ENCODE measurements around the gene KLK2. TPM values are rescaled to one million over a fixed set of nuclear protein-coding genes. Genes with fewer than 3 reads are reported as not detected.
A peak's percentile ranks its signal among the peaks of the same experiment; 100 is the strongest.

KLK2 gene
- total and polyA plus RNA-seq, 3 experiments from 2014 or later: not detected

DNA sequence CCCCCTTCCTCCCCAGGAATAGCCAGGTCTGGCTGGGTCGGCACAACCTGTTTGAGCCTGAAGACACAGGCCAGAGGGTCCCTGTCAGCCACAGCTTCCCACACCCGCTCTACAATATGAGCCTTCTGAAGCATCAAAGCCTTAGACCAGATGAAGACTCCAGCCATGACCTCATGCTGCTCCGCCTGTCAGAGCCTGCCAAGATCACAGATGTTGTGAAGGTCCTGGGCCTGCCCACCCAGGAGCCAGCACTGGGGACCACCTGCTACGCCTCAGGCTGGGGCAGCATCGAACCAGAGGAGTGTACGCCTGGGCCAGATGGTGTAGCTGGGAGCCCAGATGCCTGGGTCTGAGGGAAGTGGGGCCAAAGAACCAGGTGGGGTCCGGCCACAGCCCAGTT lies 3.2 kb downstream of the KLK2 start:
- no peak overlapping the region for H3K27ac ChIP-seq (ENCODE audit: low read depth, low read length)
- no peaks in the 10 kb centered on the region for H3K36me3 ChIP-seq (ENCODE audit: insufficient read depth, low read length)
- Mint-ChIP-seq H3K4me3 (no peak overlapping the region), H3K9me3 (peaks cover 0 to 1% (median 0%) of the 10 kb centered on the region in 5 donors), H3K27ac (no peak overlapping the region), H3K27me3 (peaks cover 23 to 43% of the 10 kb centered on the region in 2 donors), H3K4me1 (no peaks in the 10 kb centered on the region), H3K36me3 (no peaks in the 10 kb centered on the region)
- no peak overlapping the region for H3K4me3 ChIP-seq (ENCODE audit: low read length)
- H3K27me3 ChIP-seq (ENCODE audit: insufficient read depth, low read length, poor library complexity, severe bottlenecking): peaks cover 7% of the 10 kb centered on the region
- POLR2A ChIA-PET: no interaction called here
- H3K9me3 ChIP-seq (ENCODE audit: low read length): no peaks in the 10 kb centered on the region
- H3K4me1 ChIP-seq (ENCODE audit: insufficient read depth, low read length): no peaks in the 10 kb centered on the region
- CTCF ChIA-PET: no interaction called here
- no peak for DNase-seq

DNA sequence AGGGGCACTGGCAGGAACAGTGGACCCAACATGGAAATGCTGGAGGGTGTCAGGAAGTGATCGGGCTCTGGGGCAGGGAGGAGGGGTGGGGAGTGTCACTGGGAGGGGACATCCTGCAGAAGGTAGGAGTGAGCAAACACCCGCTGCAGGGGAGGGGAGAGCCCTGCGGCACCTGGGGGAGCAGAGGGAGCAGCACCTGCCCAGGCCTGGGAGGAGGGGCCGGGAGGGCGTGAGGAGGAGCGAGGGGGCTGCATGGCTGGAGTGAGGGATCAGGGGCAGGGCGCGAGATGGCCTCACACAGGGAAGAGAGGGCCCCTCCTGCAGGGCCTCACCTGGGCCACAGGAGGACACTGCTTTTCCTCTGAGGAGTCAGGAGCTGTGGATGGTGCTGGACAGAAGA lies 4.1 kb downstream of the KLK2 start:
- ChIA-PET POLR2A (no interaction called here), CTCF (no interaction called here)
- no peak overlapping the region for H3K27ac Mint-ChIP-seq
- Histone ChIP-seq H3K27ac (ENCODE audit: low read depth, low read length) (no peak overlapping the region), H3K9me3 (ENCODE audit: low read length) (no peaks in the 10 kb centered on the region), H3K27me3 (ENCODE audit: insufficient read depth, low read length, poor library complexity, severe bottlenecking) (peaks cover 7% of the 10 kb centered on the region), H3K4me1 (ENCODE audit: insufficient read depth, low read length) (no peaks in the 10 kb centered on the region), H3K36me3 (ENCODE audit: insufficient read depth, low read length) (no peaks in the 10 kb centered on the region), H3K4me3 (ENCODE audit: low read length) (no peak overlapping the region)
- DNase-seq: no peak
- H3K4me3 Mint-ChIP-seq: peak overlapping the region in 1 of 7 donors; percentile 21
- peaks cover 0 to 1% (median 0%) of the 10 kb centered on the region in 5 donors for H3K9me3 Mint-ChIP-seq
- no peaks in the 10 kb centered on the region for H3K36me3 Mint-ChIP-seq
- H3K4me1 Mint-ChIP-seq: no peaks in the 10 kb centered on the region
- H3K27me3 Mint-ChIP-seq: peaks cover 19 to 39% of the 10 kb centered on the region in 2 donors

DNA sequence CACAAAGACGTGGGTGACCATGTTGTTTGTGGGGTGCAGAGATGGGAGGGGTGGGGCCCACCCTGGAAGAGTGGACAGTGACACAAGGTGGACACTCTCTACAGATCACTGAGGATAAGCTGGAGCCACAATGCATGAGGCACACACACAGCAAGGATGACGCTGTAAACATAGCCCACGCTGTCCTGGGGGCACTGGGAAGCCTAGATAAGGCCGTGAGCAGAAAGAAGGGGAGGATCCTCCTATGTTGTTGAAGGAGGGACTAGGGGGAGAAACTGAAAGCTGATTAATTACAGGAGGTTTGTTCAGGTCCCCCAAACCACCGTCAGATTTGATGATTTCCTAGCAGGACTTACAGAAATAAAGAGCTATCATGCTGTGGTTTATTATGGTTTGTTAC lies 5.6 kb downstream of the KLK2 start:
- H3K27ac ChIP-seq (ENCODE audit: low read depth, low read length): no peak overlapping the region
- H3K4me3 ChIP-seq (ENCODE audit: low read length): no peak overlapping the region
- Mint-ChIP-seq H3K4me1 (no peaks in the 10 kb centered on the region), H3K4me3 (no peak overlapping the region), H3K36me3 (no peaks in the 10 kb centered on the region), H3K9me3 (peaks cover 0 to 1% (median 0%) of the 10 kb centered on the region in 5 donors), H3K27ac (no peak overlapping the region), H3K27me3 (peaks cover 18 to 43% of the 10 kb centered on the region in 2 donors)
- CTCF ChIA-PET: no interaction called here
- peaks cover 7% of the 10 kb centered on the region for H3K27me3 ChIP-seq (ENCODE audit: insufficient read depth, low read length, poor library complexity, severe bottlenecking)
- POLR2A ChIA-PET: no interaction called here
- H3K9me3 ChIP-seq (ENCODE audit: low read length): no peaks in the 10 kb centered on the region
- H3K36me3 ChIP-seq (ENCODE audit: insufficient read depth, low read length): no peaks in the 10 kb centered on the region
- DNase-seq: no peak
- no peaks in the 10 kb centered on the region for H3K4me1 ChIP-seq (ENCODE audit: insufficient read depth, low read length)

DNA sequence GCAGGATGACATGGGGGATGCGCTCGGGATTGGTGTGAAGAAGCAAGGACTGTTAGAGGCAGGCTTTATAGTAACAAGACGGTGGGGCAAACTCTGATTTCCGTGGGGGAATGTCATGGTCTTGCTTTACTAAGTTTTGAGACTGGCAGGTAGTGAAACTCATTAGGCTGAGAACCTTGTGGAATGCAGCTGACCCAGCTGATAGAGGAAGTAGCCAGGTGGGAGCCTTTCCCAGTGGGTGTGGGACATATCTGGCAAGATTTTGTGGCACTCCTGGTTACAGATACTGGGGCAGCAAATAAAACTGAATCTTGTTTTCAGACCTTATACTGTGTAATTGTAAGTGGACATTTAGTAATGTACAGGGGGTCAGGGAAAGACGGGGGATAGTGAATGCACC lies 7.0 kb downstream of the KLK2 start:
- no peak for DNase-seq
- Histone ChIP-seq H3K36me3 (ENCODE audit: insufficient read depth, low read length) (no peaks in the 10 kb centered on the region), H3K27me3 (ENCODE audit: insufficient read depth, low read length, poor library complexity, severe bottlenecking) (peaks cover 7% of the 10 kb centered on the region), H3K9me3 (ENCODE audit: low read length) (no peaks in the 10 kb centered on the region), H3K27ac (ENCODE audit: low read depth, low read length) (no peak overlapping the region), H3K4me1 (ENCODE audit: insufficient read depth, low read length) (no peaks in the 10 kb centered on the region), H3K4me3 (ENCODE audit: low read length) (no peak overlapping the region)
- H3K27me3 Mint-ChIP-seq: peaks cover 21 to 49% of the 10 kb centered on the region in 2 donors
- no peak overlapping the region for H3K4me3 Mint-ChIP-seq
- no peak overlapping the region for H3K27ac Mint-ChIP-seq
- no peaks in the 10 kb centered on the region for H3K4me1 Mint-ChIP-seq
- ChIA-PET POLR2A (no interaction called here), CTCF (no interaction called here)
- peaks cover 0 to 1% (median 0%) of the 10 kb centered on the region in 5 donors for H3K9me3 Mint-ChIP-seq
- no peaks in the 10 kb centered on the region for H3K36me3 Mint-ChIP-seq

DNA sequence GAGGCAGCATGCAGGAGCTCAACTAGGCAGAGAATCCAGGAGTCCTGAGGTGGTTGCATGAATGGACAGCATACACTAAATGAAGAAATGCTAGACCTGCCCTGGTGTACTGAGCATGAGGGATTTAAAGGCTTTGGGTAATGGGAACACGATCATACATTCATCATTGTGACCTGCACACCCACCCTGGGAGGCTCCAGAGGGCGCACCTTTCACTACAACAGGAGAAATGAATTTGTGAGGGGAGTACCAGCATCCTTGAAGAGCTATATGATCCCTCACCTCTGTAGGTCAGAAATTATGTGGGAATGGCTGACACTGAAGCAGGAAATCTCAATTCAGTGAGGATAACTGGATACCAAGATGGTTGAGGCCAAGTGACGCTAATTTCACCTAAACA lies 8.9 kb downstream of the KLK2 start:
- H3K27ac ChIP-seq (ENCODE audit: low read depth, low read length): no peak overlapping the region
- Mint-ChIP-seq H3K9me3 (peaks cover 0 to 1% (median 0%) of the 10 kb centered on the region in 5 donors), H3K4me3 (no peak overlapping the region), H3K27ac (no peak overlapping the region), H3K27me3 (peaks cover 26 to 58% of the 10 kb centered on the region in 2 donors), H3K4me1 (no peaks in the 10 kb centered on the region), H3K36me3 (no peaks in the 10 kb centered on the region)
- no peaks in the 10 kb centered on the region for H3K4me1 ChIP-seq (ENCODE audit: insufficient read depth, low read length)
- ChIA-PET CTCF (no interaction called here), POLR2A (no interaction called here)
- H3K4me3 ChIP-seq (ENCODE audit: low read length): no peak overlapping the region
- no peaks in the 10 kb centered on the region for H3K36me3 ChIP-seq (ENCODE audit: insufficient read depth, low read length)
- H3K9me3 ChIP-seq (ENCODE audit: low read length): no peaks in the 10 kb centered on the region
- H3K27me3 ChIP-seq (ENCODE audit: insufficient read depth, low read length, poor library complexity, severe bottlenecking): peaks cover 3% of the 10 kb centered on the region
- no peak for DNase-seq

- Histone ChIP-seq H3K4me3 (ENCODE audit: low read length) (no peak overlapping the region), H3K27me3 (ENCODE audit: insufficient read depth, low read length, poor library complexity, severe bottlenecking) (no peaks in the 10 kb centered on the region), H3K4me1 (ENCODE audit: insufficient read depth, low read length) (no peaks in the 10 kb centered on the region), H3K27ac (ENCODE audit: low read depth, low read length) (no peak overlapping the region), H3K36me3 (ENCODE audit: insufficient read depth, low read length) (no peaks in the 10 kb centered on the region), H3K9me3 (ENCODE audit: low read length) (no peaks in the 10 kb centered on the region)
- Mint-ChIP-seq H3K9me3 (peaks cover 0 to 9% (median 5%) of the 10 kb centered on the region in 5 donors), H3K27ac (no peak overlapping the region), H3K27me3 (peaks cover 17 to 56% of the 10 kb centered on the region in 2 donors), H3K36me3 (no peaks in the 10 kb centered on the region), H3K4me3 (no peak overlapping the region), H3K4me1 (no peaks in the 10 kb centered on the region)
- DNase-seq: no peak
- CTCF ChIA-PET: no interaction called here
- POLR2A ChIA-PET: no interaction called here
Measured at GRCh38 chr19:50889638-50890037, 16.4 kb downstream of the KLK2 start.

GRCh38 chr19:50890422-50891252 lies 17.4 kb downstream of the KLK2 start:
- H3K27me3 Mint-ChIP-seq: peaks cover 16 to 48% of the 10 kb centered on the region in 2 donors
- Histone ChIP-seq H3K4me1 (ENCODE audit: insufficient read depth, low read length) (no peaks in the 10 kb centered on the region), H3K36me3 (ENCODE audit: insufficient read depth, low read length) (no peaks in the 10 kb centered on the region), H3K4me3 (ENCODE audit: low read length) (no peak overlapping the region), H3K27me3 (ENCODE audit: insufficient read depth, low read length, poor library complexity, severe bottlenecking) (no peaks in the 10 kb centered on the region), H3K27ac (ENCODE audit: low read depth, low read length) (no peak overlapping the region), H3K9me3 (ENCODE audit: low read length) (no peaks in the 10 kb centered on the region)
- no peaks in the 10 kb centered on the region for H3K4me1 Mint-ChIP-seq
- peaks cover 0 to 17% (median 9%) of the 10 kb centered on the region in 5 donors for H3K9me3 Mint-ChIP-seq
- no peak for DNase-seq
- ChIA-PET CTCF (no interaction called here), POLR2A (no interaction called here)
- no peak overlapping the region for H3K27ac Mint-ChIP-seq
- H3K4me3 Mint-ChIP-seq: no peak overlapping the region
- no peaks in the 10 kb centered on the region for H3K36me3 Mint-ChIP-seq

GRCh38 chr19:50891253-50891625 lies 18.0 kb downstream of the KLK2 start:
- H3K27ac ChIP-seq (ENCODE audit: low read depth, low read length): no peak overlapping the region
- no peaks in the 10 kb centered on the region for H3K36me3 ChIP-seq (ENCODE audit: insufficient read depth, low read length)
- no peaks in the 10 kb centered on the region for H3K4me1 Mint-ChIP-seq
- POLR2A ChIA-PET: no interaction called here
- no peaks in the 10 kb centered on the region for H3K9me3 ChIP-seq (ENCODE audit: low read length)
- peak overlapping the region in 1 of 8 donors; percentile 7 for H3K27ac Mint-ChIP-seq
- H3K27me3 ChIP-seq (ENCODE audit: insufficient read depth, low read length, poor library complexity, severe bottlenecking): no peaks in the 10 kb centered on the region
- peaks cover 16 to 42% of the 10 kb centered on the region in 2 donors for H3K27me3 Mint-ChIP-seq
- peaks cover 0 to 17% (median 11%) of the 10 kb centered on the region in 5 donors for H3K9me3 Mint-ChIP-seq
- H3K4me3 ChIP-seq (ENCODE audit: low read length): no peak overlapping the region
- CTCF ChIA-PET: no interaction called here
- H3K36me3 Mint-ChIP-seq: no peaks in the 10 kb centered on the region
- no peaks in the 10 kb centered on the region for H3K4me1 ChIP-seq (ENCODE audit: insufficient read depth, low read length)
- DNase-seq: no peak
- no peak overlapping the region for H3K4me3 Mint-ChIP-seq
